GM13977 (cell line): ENCODE data around the gene MGA.

Source experiments
- DNase-seq: peaks from one replicate; pipeline ENCODE4 v3.0.0; 2012; ENCODE audit warnings: low spot score
- in situ Hi-C: fragments of 300-500 bp; cut with MboI; formaldehyde crosslinking; loops from one replicate; pipeline ENCODE4 v1.12.0; 2022; ENCODE audit warnings: low sequenced_read_pairs, low pct_unique_long_range_greater_than_20kb, mixed read lengths, inconsistent platforms; ENCODE audit not compliant: unreplicated experiment
- TF ChIP-seq, protein P1 (sequence below): IDR thresholded peaks from 2 replicates; pipeline ENCODE4 v1.5.1; 2012; ENCODE audit warnings: mild to moderate bottlenecking, control low read depth; ENCODE audit not compliant: insufficient read depth; ENCODE audit errors: extremely low read depth, missing control alignments

Gene MGA

DNA sequence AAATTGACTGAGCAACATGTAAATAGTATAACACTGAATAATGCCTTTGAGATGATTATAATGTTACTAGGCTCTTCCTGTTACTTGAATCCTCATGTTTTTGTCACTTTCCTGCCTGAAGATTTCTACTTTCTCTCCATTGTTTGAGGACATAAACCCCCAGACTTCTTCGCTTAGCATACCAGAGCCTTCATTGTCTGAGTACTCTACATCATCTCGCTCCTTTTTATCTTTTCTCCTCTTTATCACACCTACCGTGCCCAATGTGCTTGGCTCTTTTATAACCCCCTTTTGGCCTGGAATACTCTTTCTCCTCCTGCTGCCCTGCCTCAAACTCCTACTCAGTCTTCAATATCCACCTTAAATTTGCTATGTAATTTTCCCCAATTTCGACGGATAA, 30.3 kb upstream of the MGA start:
- no peak for DNase-seq
- in situ Hi-C loops, result no loop called here
- TF ChIP-seq, protein P1, sequence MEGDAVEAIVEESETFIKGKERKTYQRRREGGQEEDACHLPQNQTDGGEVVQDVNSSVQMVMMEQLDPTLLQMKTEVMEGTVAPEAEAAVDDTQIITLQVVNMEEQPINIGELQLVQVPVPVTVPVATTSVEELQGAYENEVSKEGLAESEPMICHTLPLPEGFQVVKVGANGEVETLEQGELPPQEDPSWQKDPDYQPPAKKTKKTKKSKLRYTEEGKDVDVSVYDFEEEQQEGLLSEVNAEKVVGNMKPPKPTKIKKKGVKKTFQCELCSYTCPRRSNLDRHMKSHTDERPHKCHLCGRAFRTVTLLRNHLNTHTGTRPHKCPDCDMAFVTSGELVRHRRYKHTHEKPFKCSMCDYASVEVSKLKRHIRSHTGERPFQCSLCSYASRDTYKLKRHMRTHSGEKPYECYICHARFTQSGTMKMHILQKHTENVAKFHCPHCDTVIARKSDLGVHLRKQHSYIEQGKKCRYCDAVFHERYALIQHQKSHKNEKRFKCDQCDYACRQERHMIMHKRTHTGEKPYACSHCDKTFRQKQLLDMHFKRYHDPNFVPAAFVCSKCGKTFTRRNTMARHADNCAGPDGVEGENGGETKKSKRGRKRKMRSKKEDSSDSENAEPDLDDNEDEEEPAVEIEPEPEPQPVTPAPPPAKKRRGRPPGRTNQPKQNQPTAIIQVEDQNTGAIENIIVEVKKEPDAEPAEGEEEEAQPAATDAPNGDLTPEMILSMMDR, result no peak

DNA sequence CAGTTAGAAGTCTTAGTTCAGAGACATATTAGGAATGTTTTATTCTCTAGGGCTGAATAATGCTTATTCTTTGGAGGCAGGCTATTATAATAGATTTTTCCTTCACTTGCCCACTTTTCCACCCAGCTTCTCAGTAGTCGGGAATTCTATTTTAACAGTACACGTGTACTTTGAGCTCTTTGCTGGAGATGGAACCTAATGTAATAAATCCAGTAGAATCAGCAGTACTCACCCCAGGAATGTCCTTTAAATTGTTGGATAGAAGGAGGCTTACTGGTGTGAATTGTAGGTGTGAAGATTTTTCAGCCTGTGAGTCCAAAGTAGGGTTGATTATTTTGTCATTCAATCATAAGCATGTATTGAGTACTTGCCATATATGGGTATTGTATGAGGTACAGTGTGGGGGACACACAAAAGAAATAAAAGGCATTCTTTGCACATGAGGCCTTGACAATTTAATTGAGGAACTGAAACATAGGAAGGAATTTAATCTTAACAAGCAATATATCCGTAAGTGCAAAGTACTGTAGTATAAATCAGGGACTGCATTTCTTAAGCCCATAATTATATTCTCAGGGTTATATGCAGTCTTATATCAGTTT, 29.5 kb upstream of the MGA start:
- in situ Hi-C loops, result no loop called here
- DNase-seq, result no peak
- TF ChIP-seq, protein P1, result no peak

DNA sequence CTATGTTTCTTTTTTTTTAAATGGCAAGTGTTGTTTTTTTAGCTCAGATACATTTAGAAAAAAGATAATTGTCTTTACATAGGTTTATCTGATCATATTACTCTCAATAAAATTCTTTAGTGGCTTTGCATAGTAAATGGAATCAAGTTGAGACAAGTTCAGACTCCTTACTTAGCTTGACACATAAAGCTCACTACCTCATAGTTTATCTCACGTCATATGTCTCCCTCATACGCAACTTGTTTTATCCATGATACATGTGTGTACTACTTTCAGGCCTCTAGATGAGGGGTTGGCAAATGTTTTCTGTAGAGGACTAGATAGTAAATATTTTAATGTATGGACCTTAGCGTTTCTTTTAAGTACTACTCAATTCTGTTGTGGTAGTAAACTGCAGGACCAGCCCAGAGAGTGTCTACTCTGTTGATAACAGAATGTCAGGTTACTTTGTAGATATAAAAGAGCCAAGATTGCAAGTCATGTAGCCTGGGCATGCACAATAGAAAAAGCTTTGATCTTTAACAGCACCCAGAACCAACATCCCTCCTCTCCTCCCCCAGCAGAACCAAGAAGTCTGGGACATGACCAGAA, 28.2 kb upstream of the MGA start:
- in situ Hi-C loops, result no loop called here
- DNase-seq, result no peak
- TF ChIP-seq, protein P1, result no peak

DNA sequence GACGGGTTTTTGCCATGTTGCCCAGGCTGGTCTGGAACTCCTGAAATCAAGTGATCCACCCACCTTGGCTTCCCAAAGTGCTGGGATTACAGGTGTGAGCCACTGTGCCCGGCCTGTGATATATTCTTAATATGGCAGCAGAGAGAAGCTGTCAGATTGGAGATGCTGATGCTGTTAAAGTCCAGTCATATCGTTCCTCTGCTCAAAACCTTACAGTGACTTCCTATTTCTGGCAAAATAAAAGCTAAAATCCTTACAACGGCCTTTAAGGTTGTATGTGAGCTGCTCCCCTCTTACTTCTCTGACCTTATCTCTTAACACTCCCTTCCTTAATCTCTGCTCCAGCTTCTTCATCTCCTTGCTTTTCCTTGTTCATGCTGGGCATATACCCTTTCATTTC, 26.6 kb upstream of the MGA start:
- DNase-seq, result no peak
- TF ChIP-seq, protein P1, result no peak
- in situ Hi-C loops, result no loop called here

DNA sequence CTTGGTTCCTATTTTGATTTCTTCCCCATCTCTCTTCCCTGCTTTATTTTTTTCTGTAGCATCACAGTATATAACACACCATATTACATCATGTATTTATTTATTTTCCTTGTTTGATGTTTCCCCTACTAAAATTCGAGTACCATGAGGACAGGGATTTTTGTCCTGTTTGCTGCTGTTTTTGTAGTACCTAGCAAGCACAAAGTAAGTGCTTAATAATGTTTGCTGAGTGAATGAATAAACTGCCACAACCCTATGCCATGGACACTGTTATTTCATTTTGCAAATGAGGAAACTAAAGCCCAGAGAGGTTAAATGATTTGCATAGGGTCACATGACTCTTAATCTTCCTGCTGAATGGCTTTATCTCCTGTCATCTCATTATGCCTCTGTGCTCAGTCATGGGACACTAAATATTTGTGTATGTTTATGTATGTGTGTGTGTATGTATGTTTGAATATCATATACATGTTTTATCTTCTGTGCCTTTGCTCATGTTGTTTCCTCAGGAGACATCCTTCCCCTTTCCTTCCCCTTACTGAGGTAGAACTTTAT, 26.1 kb upstream of the MGA start:
- no peak for DNase-seq
- TF ChIP-seq, protein P1, result no peak
- in situ Hi-C loops, result no loop called here

DNA sequence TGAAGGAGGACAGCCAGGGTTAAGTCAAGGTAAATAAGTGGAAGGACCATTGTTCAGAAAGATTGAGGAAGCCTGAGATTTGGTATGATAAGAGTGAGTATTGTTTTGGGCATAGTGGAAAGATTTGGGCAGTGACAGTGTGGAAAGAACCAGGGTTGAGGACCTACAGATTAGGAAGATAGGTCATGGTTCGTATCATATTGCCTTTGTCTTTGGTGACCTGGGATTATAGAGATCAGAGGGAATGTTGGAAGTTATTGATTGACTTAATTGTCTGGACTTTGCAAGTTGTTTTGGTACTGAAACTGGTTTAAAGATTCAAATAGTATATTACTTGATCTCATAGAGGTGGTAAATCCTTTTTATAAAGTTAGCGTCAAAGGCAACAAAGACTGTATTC, 23.1 kb upstream of the MGA start:
- in situ Hi-C loops, result no loop called here
- DNase-seq, result no peak
- TF ChIP-seq, protein P1, result no peak
